ENCODE results near the gene SERPINB7.
A peak's percentile ranks its signal among the peaks of the same experiment; 100 is the strongest.

Gene SERPINB7

DNA sequence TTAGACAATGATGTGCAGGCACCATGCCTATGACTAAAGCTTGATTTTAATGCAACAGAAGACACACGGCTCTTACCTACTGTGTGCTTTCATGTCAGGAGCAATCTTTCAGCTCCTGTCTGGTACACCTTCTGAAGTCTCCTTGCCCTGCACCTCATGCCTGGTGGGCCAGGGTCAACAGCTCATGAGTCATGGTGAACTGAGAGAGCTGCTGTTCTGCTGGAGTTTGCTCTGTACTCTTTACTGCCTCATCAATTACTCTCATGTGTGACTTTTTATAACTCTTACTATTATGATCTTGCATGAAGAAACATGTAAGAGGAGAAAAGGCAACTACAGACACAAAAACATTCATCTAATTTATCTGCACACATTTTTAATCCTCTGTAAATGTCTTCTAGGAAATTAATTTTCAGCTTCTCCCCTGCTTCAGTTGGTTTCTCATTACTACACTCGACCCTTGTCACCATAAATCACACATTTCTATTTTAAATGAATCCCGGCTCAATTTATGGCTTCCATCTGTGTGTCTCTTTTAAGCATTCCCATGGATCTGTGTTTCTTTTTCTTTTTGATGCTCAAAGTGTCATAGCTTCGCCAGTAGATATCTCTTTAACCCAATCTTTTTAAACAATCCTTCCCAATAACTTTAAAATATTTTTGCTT lies 9.7 kb downstream of the SERPINB7 start:
- DNase-seq (ENCODE audit: low read depth): no peak
- TF ChIP-seq, protein P1, sequence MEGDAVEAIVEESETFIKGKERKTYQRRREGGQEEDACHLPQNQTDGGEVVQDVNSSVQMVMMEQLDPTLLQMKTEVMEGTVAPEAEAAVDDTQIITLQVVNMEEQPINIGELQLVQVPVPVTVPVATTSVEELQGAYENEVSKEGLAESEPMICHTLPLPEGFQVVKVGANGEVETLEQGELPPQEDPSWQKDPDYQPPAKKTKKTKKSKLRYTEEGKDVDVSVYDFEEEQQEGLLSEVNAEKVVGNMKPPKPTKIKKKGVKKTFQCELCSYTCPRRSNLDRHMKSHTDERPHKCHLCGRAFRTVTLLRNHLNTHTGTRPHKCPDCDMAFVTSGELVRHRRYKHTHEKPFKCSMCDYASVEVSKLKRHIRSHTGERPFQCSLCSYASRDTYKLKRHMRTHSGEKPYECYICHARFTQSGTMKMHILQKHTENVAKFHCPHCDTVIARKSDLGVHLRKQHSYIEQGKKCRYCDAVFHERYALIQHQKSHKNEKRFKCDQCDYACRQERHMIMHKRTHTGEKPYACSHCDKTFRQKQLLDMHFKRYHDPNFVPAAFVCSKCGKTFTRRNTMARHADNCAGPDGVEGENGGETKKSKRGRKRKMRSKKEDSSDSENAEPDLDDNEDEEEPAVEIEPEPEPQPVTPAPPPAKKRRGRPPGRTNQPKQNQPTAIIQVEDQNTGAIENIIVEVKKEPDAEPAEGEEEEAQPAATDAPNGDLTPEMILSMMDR (IDR thresholded peaks at IDR 0.05; ENCODE audit: low read length, missing control alignments): no peak
- no peak overlapping the region for H3K4me3 ChIP-seq (replicated peaks; ENCODE audit: low read depth, low read length)

DNA sequence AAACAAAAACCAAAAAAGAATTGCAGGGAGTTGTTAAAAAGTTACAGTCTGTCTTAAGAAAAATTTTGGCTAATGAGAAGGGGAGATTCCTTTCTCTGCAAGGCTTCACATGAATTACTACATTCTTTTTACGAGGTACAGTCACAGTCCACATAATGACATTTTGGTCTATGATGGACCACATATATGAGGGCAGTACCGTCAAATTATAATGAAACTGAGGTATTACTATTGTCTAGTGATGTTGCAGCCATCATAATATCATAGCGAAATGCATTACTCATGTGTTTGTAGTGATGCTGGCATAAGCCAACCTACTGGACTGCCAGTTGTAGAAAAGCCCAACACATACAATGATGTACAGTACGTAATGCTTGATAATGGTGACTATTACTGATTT lies 12.5 kb downstream of the SERPINB7 start:
- TF ChIP-seq, protein P1 (IDR thresholded peaks at IDR 0.05; ENCODE audit: low read length, missing control alignments): no peak
- no peak overlapping the region for H3K4me3 ChIP-seq (replicated peaks; ENCODE audit: low read depth, low read length)
- DNase-seq (ENCODE audit: low read depth): no peak

DNA sequence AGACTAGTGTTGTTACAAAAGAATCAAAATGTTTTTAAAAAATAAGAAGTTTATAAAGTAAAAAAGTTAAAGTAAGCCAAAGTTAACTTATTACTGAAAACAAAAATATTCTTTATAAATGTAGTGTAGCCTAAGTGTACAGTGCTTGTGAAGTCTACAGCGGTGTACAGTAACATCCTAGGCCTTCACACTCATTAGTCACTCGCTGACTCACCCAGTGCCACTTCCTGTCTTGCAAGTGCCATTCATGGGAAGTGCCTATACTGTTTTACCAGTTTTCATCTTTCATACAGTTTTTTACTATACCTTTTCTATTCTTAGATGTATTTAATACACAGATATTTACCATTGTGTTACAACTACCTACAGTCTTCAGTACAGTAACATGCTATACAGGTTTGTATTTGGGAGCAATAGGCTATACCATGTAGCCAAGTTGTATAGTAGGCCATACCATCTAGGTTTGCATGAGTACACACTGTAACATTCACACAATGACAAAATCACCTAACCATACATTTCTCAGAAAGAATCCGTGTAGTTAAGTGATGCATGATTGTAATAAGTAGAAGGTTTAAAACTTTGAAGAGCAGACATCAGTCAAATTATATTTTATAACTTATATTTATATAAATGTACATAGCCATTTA lies 13.4 kb downstream of the SERPINB7 start:
- DNase-seq (ENCODE audit: low read depth): peak; percentile 69
- no peak overlapping the region for H3K4me3 ChIP-seq (replicated peaks; ENCODE audit: low read depth, low read length)
- TF ChIP-seq, protein P1 (IDR thresholded peaks at IDR 0.05; ENCODE audit: low read length, missing control alignments): no peak

DNA sequence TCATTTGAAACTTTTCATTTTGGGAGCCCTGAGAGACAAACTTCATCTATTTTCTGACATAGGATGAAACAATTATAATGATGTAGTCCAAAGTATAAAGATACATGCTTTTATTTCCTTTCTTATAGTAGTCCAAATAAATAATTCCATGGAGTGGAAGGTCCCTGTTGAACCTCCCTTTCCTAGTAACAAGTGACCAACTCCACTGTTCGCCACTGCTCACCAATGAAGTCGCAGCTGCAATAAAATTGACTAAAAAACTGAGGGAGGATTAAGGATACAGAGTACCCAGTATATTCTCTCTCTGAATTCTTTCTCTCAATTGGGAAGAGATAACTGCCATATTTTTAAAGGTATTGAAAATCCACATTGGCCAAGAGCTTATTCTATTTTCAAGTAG lies 14.1 kb downstream of the SERPINB7 start:
- TF ChIP-seq, protein P1 (IDR thresholded peaks at IDR 0.05; ENCODE audit: low read length, missing control alignments): no peak
- H3K4me3 ChIP-seq (replicated peaks; ENCODE audit: low read depth, low read length): no peak overlapping the region
- DNase-seq (ENCODE audit: low read depth): no peak

DNA sequence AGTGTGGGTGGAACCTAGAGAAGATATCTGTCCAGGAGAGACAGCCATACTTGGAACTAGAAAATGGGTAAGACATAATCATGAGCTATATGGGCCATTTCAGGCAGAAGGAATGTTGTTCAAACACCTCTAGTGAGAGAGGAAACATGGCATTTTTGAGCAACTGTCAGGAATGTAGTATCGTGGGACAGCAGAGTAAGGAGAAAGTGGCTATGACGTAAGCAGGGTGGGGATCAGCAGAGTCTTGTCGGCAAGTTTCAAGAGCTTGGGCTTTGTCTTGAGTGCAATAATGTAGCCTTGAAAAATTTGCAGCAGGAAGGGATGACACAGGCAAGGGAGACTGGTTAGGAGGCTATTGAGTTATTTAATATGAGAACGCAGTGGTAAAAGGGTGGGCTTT lies 20.4 kb downstream of the SERPINB7 start:
- TF ChIP-seq, protein P1 (IDR thresholded peaks at IDR 0.05; ENCODE audit: low read length, missing control alignments): no peak
- DNase-seq (ENCODE audit: low read depth): peak; percentile 7
- H3K4me3 ChIP-seq (replicated peaks; ENCODE audit: low read depth, low read length): no peak overlapping the region

DNA sequence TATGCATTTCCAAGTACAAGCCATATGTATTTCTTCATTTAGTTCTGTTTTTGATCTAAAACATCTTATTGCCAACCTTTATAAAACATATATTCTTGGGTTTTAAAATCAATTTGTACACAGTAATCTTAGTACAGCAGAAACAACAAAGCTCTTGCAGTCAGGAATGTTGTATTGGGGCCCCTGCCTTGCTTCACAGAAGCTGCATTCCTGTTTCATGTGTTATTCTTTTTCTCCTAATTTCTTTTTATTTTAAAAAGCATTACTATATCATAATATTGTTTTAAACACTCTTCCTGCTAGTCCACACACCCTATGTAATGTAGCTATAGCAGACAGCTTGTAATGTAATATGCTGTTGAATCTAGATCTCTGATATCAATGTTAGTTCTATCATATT lies 24.0 kb downstream of the SERPINB7 start:
- no peak overlapping the region for H3K4me3 ChIP-seq (replicated peaks; ENCODE audit: low read depth, low read length)
- no peak for DNase-seq (ENCODE audit: low read depth)
- TF ChIP-seq, protein P1 (IDR thresholded peaks at IDR 0.05; ENCODE audit: low read length, missing control alignments): no peak

DNA sequence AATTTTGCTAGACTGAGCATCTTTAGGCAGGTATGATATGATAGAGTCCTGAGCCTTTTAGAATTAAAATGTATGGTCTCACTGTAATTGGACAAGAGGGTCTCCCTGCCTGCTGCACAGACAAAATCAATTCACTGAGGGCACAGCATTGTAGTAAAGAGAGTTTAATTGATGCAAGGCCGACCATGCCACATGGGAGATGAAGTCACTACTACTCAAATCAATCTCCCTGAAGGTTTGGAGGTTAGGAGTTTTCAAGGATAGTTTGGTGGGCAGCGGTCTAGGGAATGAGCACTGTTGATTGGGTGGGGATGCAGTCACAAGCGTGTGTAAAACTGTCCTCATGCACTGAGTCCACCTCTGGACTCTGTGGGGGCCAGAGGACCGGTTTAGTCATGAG lies 26.1 kb downstream of the SERPINB7 start:
- DNase-seq (ENCODE audit: low read depth): no peak
- TF ChIP-seq, protein P1 (IDR thresholded peaks at IDR 0.05; ENCODE audit: low read length, missing control alignments): no peak
- no peak overlapping the region for H3K4me3 ChIP-seq (replicated peaks; ENCODE audit: low read depth, low read length)
